Muscle of leg (tissue), 11 donors: ENCODE measurements around the gene TMEM181. TPM values are rescaled to one million over a fixed set of nuclear protein-coding genes. Genes with fewer than 3 reads are reported as not detected.
A peak's percentile ranks its signal among the peaks of the same experiment; 100 is the strongest.
"Not testable (repeated sequence)": the region's sequence is repeated elsewhere in the genome, so short reads cannot be mapped to it uniquely, and the experiment has no call there.

Source experiments
- DNase-seq: peaks from one replicate; pipeline ENCODE4 v3.0.0; 2013
- H3K27ac ChIP-seq: one replicate; pipeline ENCODE4 v1.5.1; 2013; ENCODE audit warnings: mild to moderate bottlenecking, low read length, control low read depth
- H3K27me3 ChIP-seq: one replicate; pipeline ENCODE4 v1.6.1; 2013; ENCODE audit warnings: low read length; ENCODE audit not compliant: control insufficient read depth, insufficient read depth
- H3K36me3 ChIP-seq: one replicate; pipeline ENCODE4 v1.6.1; 2013; ENCODE audit warnings: low read length; ENCODE audit not compliant: control insufficient read depth, insufficient read depth
- H3K4me1 ChIP-seq: one replicate; pipeline ENCODE4 v1.6.1; 2013; ENCODE audit warnings: low read length; ENCODE audit not compliant: control insufficient read depth, insufficient read depth
- H3K4me3 ChIP-seq: one replicate; pipeline ENCODE4 v1.5.1; 2013; ENCODE audit warnings: low read length, control low read depth
- H3K9me3 ChIP-seq: replicated peaks from 2 replicates; pipeline ENCODE4 v1.6.1; 2013; ENCODE audit warnings: low read depth, low read length; ENCODE audit not compliant: control insufficient read depth
- WGBS: methylation state at CpG from one replicate; pipeline ENCODE4 v1.1.5; 2013; ENCODE audit warnings: missing lambda C conversion rate; ENCODE audit not compliant: insufficient coverage; 5-methylcytosine and 5-hydroxymethylcytosine counted together
- polyA plus RNA-seq, 8 donors: library from polyadenylated mRNA; unstranded; fragments of 120-200 nt; gene quantifications; one replicate each; pipeline versions ENCODE4 v1.2.1 to v1.2.3, GENCODE V29; 2013; ENCODE audit warnings: inconsistent platforms in 1 of 8, low replicate concordance in 1 of 8; ENCODE audit not compliant: insufficient read length in 8 of 8, insufficient read depth in 1 of 8
- total RNA-seq: library from RNA; stranded (reverse); fragments of 120-200 nt; gene quantifications from one replicate; pipeline ENCODE4 v1.2.4, GENCODE V29; 2013

The TMEM181 gene
- total and polyA plus RNA-seq, 9 donors: 13.3 to 22.2 (median 16.1) TPM

- H3K4me3 ChIP-seq: no peak overlapping the region
- no peak overlapping the region for H3K27ac ChIP-seq
Observed at GRCh38 chr6:158647501-158647900, 87.6 kb downstream of the TMEM181 start.

GRCh38 chr6:158648682-158649131 is 88.8 kb downstream of the TMEM181 start:
- no peaks in the 10 kb centered on the region for H3K27me3 ChIP-seq
- no peak overlapping the region for H3K27ac ChIP-seq
- H3K4me1 ChIP-seq: no peaks in the 10 kb centered on the region
- 65% methylated on average over 2 of the region's 5 CpGs for WGBS
- no peak overlapping the region for H3K4me3 ChIP-seq
- H3K9me3 ChIP-seq: no peaks in the 10 kb centered on the region
- DNase-seq: peak; percentile 56
- no peaks in the 10 kb centered on the region for H3K36me3 ChIP-seq

More at GRCh38 chr6:158647501-158647900, 87.6 kb downstream of the TMEM181 start:
- H3K36me3 ChIP-seq: no peaks in the 10 kb centered on the region
- no peaks in the 10 kb centered on the region for H3K9me3 ChIP-seq
- no peak for DNase-seq
- peaks cover 9% of the 10 kb centered on the region for H3K4me1 ChIP-seq
- WGBS: no CpG with 5 or more reads among the region's 4 CpGs
- H3K27me3 ChIP-seq: no peaks in the 10 kb centered on the region

GRCh38 chr6:158649289-158650143 is 89.6 kb downstream of the TMEM181 start, which contains the start of gene SYTL3:
Gene SYTL3, plus strand, starts transcription at chr6:158650054. Its CDS starts 13,215 bp downstream, at chr6:158663269.
- no peaks in the 10 kb centered on the region for H3K9me3 ChIP-seq
- WGBS: 83% methylated on average over 3 of the region's 15 CpGs
- H3K36me3 ChIP-seq: no peaks in the 10 kb centered on the region
- H3K4me3 ChIP-seq: no peak within 1 kb of the TSS
- no peak within 1 kb of the TSS for H3K27ac ChIP-seq
- H3K27me3 ChIP-seq: no peaks in the 10 kb centered on the region
- H3K4me1 ChIP-seq: peaks cover 7% of the 10 kb centered on the region
- DNase-seq: no peak

- not testable (repeated sequence) for H3K27me3 ChIP-seq, H3K4me3 ChIP-seq, DNase-seq, H3K36me3 ChIP-seq, H3K27ac ChIP-seq, H3K9me3 ChIP-seq
- H3K4me1 ChIP-seq: peaks cover 19% of the 10 kb centered on the region
- WGBS: 94% methylated on average over 8 of the region's 17 CpGs
Observed at GRCh38 chr6:158651981-158652737, 92.3 kb downstream of the TMEM181 start.

GRCh38 chr6:158653577-158654354 is 93.9 kb downstream of the TMEM181 start:
- Histone ChIP-seq H3K4me1 (peaks cover 19% of the 10 kb centered on the region), H3K27ac (peak overlapping the region; percentile 45), H3K36me3 (no peaks in the 10 kb centered on the region), H3K9me3 (no peaks in the 10 kb centered on the region), H3K4me3 (no peak overlapping the region), H3K27me3 (no peaks in the 10 kb centered on the region)
- DNase-seq: no peak
- 85% methylated on average over 10 of the region's 15 CpGs for WGBS

GRCh38 chr6:158654498-158654897 is 94.6 kb downstream of the TMEM181 start:
- peak; percentile 92 for DNase-seq
- Histone ChIP-seq H3K27me3 (no peaks in the 10 kb centered on the region), H3K27ac (peak overlapping the region; percentile 45), H3K4me1 (peaks cover 19% of the 10 kb centered on the region), H3K4me3 (no peak overlapping the region), H3K9me3 (no peaks in the 10 kb centered on the region), H3K36me3 (no peaks in the 10 kb centered on the region)
- WGBS: 10% methylated on average over 4 of the region's 6 CpGs

GRCh38 chr6:158654960-158655489 is 95.1 kb downstream of the TMEM181 start:
- H3K27ac ChIP-seq: no peak overlapping the region
- H3K9me3 ChIP-seq: no peaks in the 10 kb centered on the region
- no peaks in the 10 kb centered on the region for H3K27me3 ChIP-seq
- no peaks in the 10 kb centered on the region for H3K36me3 ChIP-seq
- 27% methylated on average over 3 of the region's 10 CpGs for WGBS
- peaks cover 19% of the 10 kb centered on the region for H3K4me1 ChIP-seq
- DNase-seq: no peak
- H3K4me3 ChIP-seq: no peak overlapping the region

GRCh38 chr6:158655569-158656450 is 95.9 kb downstream of the TMEM181 start:
- 78% methylated on average over 16 of the region's 22 CpGs for WGBS
- H3K4me3 ChIP-seq: no peak overlapping the region
- H3K9me3 ChIP-seq: no peaks in the 10 kb centered on the region
- no peaks in the 10 kb centered on the region for H3K27me3 ChIP-seq
- no peaks in the 10 kb centered on the region for H3K36me3 ChIP-seq
- peaks cover 24% of the 10 kb centered on the region for H3K4me1 ChIP-seq
- no peak for DNase-seq
- no peak overlapping the region for H3K27ac ChIP-seq

- not testable (repeated sequence) for H3K27ac ChIP-seq, H3K36me3 ChIP-seq, DNase-seq, H3K27me3 ChIP-seq, H3K9me3 ChIP-seq, H3K4me3 ChIP-seq
- H3K4me1 ChIP-seq: peaks cover 24% of the 10 kb centered on the region
- 56% methylated on average over 2 of the region's 9 CpGs for WGBS
Observed at GRCh38 chr6:158656986-158657385, 97.1 kb downstream of the TMEM181 start.
